ENCODE results near the gene RYR2. TPM values are rescaled to one million over a fixed set of nuclear protein-coding genes. Genes with fewer than 3 reads are reported as not detected.

The RYR2 gene
- total RNA-seq (not detected in 2 replicates), polyA plus RNA-seq (not detected in 2 replicates), polyA minus RNA-seq (not detected in 2 replicates)
- 0.21 TPM for total RNA-seq (2013)

DNA sequence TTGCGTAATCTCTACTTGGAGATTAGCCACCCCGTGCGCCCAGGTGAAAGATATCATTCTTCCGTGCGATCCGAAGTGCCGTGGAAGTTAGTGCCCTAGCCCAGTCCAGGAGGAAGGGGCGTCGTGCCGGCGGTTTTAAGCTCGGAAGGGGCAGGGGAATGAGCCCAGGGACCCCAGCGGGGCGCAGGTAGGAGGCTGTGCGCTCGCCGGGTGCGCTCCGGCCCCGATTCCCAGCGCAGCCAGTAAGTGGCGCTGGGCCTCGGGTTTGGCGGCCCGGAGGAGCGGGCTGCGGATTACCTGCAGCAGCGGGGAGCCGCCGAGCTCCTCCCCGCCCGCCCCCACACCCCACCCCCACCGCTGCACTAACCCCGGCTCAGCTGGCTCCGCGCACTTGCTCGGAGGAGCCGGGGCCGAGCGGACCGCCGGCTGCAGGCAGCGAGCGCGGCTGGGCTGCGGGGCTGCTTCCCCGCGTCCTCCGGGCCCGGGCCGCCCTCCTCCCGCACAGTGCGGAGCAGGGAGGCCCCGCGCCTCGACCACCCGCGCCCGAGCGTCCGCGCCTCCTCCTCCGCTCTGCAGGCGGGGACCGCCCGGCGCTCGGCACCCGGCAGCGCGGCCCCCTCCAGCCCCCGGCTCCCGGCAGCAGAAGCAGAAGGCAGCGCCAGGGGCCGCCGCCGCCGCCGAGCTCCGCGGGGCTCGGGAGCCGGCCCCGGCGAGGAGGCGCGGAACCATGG is at the start of gene RYR2:
TSS of gene RYR2 (plus strand) at position 390 of the 731 bp plus-strand sequence. CDS start at position 728, 338 bp downstream.
- peaks cover 0 to 33% (median 21%) of the 10 kb centered on the region in 4 experiments for H3K27me3 ChIP-seq (replicated peaks in 1 of 4; ENCODE audit: control extremely low read depth in 1 of 4, control insufficient read depth in 3 of 4, insufficient read depth in 4 of 4, low read length in 3 of 4)
- Mint-ChIP-seq H3K27ac (no peak within 1 kb of the TSS), H3K27me3 (peaks cover 52% of the 10 kb centered on the region), H3K9me3 (ENCODE audit: insufficient read depth) (no peaks in the 10 kb centered on the region), H3K4me3 (no peak within 1 kb of the TSS), H3K4me1 (peaks cover 11% of the 10 kb centered on the region)
- ATAC-seq (ENCODE audit: low read depth) (no peak), DNase-seq (no peak)
- no peak for TF ChIP-seq EZH2 (IDR thresholded peaks at IDR 0.05; ENCODE audit: borderline replicate concordance, insufficient read depth, low read depth, low read length, poor library complexity, severe bottlenecking)
- TF ChIP-seq, protein P1, sequence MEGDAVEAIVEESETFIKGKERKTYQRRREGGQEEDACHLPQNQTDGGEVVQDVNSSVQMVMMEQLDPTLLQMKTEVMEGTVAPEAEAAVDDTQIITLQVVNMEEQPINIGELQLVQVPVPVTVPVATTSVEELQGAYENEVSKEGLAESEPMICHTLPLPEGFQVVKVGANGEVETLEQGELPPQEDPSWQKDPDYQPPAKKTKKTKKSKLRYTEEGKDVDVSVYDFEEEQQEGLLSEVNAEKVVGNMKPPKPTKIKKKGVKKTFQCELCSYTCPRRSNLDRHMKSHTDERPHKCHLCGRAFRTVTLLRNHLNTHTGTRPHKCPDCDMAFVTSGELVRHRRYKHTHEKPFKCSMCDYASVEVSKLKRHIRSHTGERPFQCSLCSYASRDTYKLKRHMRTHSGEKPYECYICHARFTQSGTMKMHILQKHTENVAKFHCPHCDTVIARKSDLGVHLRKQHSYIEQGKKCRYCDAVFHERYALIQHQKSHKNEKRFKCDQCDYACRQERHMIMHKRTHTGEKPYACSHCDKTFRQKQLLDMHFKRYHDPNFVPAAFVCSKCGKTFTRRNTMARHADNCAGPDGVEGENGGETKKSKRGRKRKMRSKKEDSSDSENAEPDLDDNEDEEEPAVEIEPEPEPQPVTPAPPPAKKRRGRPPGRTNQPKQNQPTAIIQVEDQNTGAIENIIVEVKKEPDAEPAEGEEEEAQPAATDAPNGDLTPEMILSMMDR (IDR thresholded peaks at IDR 0.05): no peak
- H3K27ac ChIP-seq (ENCODE audit: low read length in 2 of 2): no peak within 1 kb of the TSS
- POLR2A ChIA-PET: no interaction called here
- H2AFZ ChIP-seq (ENCODE audit: insufficient read depth, low read depth, low read length, poor library complexity, severe bottlenecking): no peak within 1 kb of the TSS
- CTCF ChIA-PET: no interaction called here
- no peak within 1 kb of the TSS for H3K9ac ChIP-seq (ENCODE audit: low read length)
- H3K36me3 ChIP-seq (replicated peaks in 1 of 2; ENCODE audit: control extremely low read depth in 1 of 2, control insufficient read depth in 1 of 2, extremely low read depth in 1 of 2, insufficient read depth in 2 of 2, low read length in 1 of 2): no peaks in the 10 kb centered on the region
- no peak within 1 kb of the TSS for H3K4me3 ChIP-seq (ENCODE audit: control extremely low read depth in 1 of 5, extremely low read depth in 1 of 5, insufficient read depth in 1 of 5, low read depth in 2 of 5, low read length in 4 of 5)
- WGBS (ENCODE audit: insufficient coverage): 10% methylated on average over 75 of the region's 87 CpGs
- no peaks in the 10 kb centered on the region for H4K20me1 ChIP-seq (ENCODE audit: control insufficient read depth, insufficient read depth, low read length, poor library complexity, severe bottlenecking)
- H3K4me2 ChIP-seq (replicated peaks; ENCODE audit: low read depth, low read length, poor library complexity, severe bottlenecking): no peak within 1 kb of the TSS
- peaks cover 0 to 5% (median 2%) of the 10 kb centered on the region in 3 donors for H3K9me3 ChIP-seq (ENCODE audit: control extremely low read depth in 1 of 3, control insufficient read depth in 2 of 3, insufficient read depth in 1 of 3, low read length in 2 of 3)
- H3K4me1 ChIP-seq (ENCODE audit: control insufficient read depth in 2 of 2, insufficient read depth in 2 of 2, low read length in 2 of 2): no peaks in the 10 kb centered on the region
- no peaks in the 10 kb centered on the region for H3K79me2 ChIP-seq (ENCODE audit: control insufficient read depth, insufficient read depth, low read length)
- intact Hi-C loops (cut with micrococcal nuclease): no loop called here

DNA sequence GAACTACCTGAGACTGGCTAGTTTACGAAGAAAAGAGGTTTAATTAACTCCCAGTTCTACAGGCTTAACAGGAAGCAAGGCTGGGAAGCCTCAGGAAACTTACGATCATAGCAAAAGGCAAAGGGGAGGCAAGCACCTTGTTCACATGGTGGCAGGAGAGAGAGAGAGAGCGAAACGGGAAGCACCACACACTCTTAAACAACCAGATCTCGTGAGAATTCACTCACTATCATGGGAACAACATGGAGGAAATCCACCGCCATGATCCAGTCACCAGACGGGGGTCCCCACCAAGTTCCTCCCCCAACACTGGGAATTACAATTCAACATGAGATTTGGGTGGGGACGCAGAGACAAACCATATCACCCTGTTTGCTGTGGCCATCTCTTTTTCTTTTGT is 49.5 kb upstream of the RYR2 start:
- Histone ChIP-seq H4K20me1 (ENCODE audit: control insufficient read depth, insufficient read depth, low read length, poor library complexity, severe bottlenecking) (no peaks in the 10 kb centered on the region), H3K79me2 (ENCODE audit: control insufficient read depth, insufficient read depth, low read length) (no peaks in the 10 kb centered on the region), H3K27me3 (replicated peaks in 1 of 4; ENCODE audit: control extremely low read depth in 1 of 4, control insufficient read depth in 3 of 4, insufficient read depth in 4 of 4, low read length in 3 of 4) (no peaks in the 10 kb centered on the region), H3K27ac (ENCODE audit: low read length in 2 of 2) (no peak overlapping the region), H2AFZ (ENCODE audit: insufficient read depth, low read depth, low read length, poor library complexity, severe bottlenecking) (no peak overlapping the region), H3K4me1 (ENCODE audit: control insufficient read depth in 2 of 2, insufficient read depth in 2 of 2, low read length in 2 of 2) (no peaks in the 10 kb centered on the region), H3K4me3 (ENCODE audit: control extremely low read depth in 1 of 5, extremely low read depth in 1 of 5, insufficient read depth in 1 of 5, low read depth in 2 of 5, low read length in 4 of 5) (no peak overlapping the region), H3K4me2 (replicated peaks; ENCODE audit: low read depth, low read length, poor library complexity, severe bottlenecking) (no peak overlapping the region), H3K36me3 (replicated peaks in 1 of 2; ENCODE audit: control extremely low read depth in 1 of 2, control insufficient read depth in 1 of 2, extremely low read depth in 1 of 2, insufficient read depth in 2 of 2, low read length in 1 of 2) (no peaks in the 10 kb centered on the region), H3K9ac (ENCODE audit: low read length) (no peak overlapping the region), H3K9me3 (ENCODE audit: control extremely low read depth in 1 of 3, control insufficient read depth in 2 of 3, insufficient read depth in 1 of 3, low read length in 2 of 3) (peaks cover 0 to 7% (median 0%) of the 10 kb centered on the region in 3 donors)
- Mint-ChIP-seq H3K4me1 (no peaks in the 10 kb centered on the region), H3K27ac (no peak overlapping the region), H3K27me3 (no peaks in the 10 kb centered on the region), H3K4me3 (no peak overlapping the region), H3K9me3 (ENCODE audit: insufficient read depth) (peaks cover 8% of the 10 kb centered on the region)
- no CpG with 5 or more reads among the region's 8 CpGs for WGBS (ENCODE audit: insufficient coverage)
- TF ChIP-seq, protein P1 (IDR thresholded peaks at IDR 0.05): no peak
- TF ChIP-seq EZH2 (IDR thresholded peaks at IDR 0.05; ENCODE audit: borderline replicate concordance, insufficient read depth, low read depth, low read length, poor library complexity, severe bottlenecking): no peak
- intact Hi-C loops (cut with micrococcal nuclease): no loop called here
- ChIA-PET CTCF (no interaction called here), POLR2A (no interaction called here)
- DNase-seq (no peak), ATAC-seq (ENCODE audit: low read depth) (no peak)
